GM12878 (cell line): Measurements from ENCODE around the gene KCNH4.

ENCODE experiments used
- FOXM1 ChIP-seq: IDR thresholded peaks from 2 replicates; pipeline ENCODE4 v1.6.1; 2012; ENCODE audit warnings: low read depth, mild to moderate bottlenecking, inconsistent platforms, low read length, moderate library complexity
- GABPA ChIP-seq: IDR thresholded peaks from 2 replicates; pipeline ENCODE4 v1.6.1; 2014; ENCODE audit warnings: antibody characterized with exemption, low read depth, mild to moderate bottlenecking, inconsistent platforms
- POLR2AphosphoS5 ChIP-seq: IDR thresholded peaks from 2 replicates; pipeline ENCODE4 v1.6.1; 2011; ENCODE audit warnings: mild to moderate bottlenecking, low read length, inconsistent platforms
- SMAD5 ChIP-seq: IDR thresholded peaks from 2 replicates; pipeline ENCODE4 v1.6.1; 2016; ENCODE audit warnings: antibody characterized with exemption, low read depth

DNA sequence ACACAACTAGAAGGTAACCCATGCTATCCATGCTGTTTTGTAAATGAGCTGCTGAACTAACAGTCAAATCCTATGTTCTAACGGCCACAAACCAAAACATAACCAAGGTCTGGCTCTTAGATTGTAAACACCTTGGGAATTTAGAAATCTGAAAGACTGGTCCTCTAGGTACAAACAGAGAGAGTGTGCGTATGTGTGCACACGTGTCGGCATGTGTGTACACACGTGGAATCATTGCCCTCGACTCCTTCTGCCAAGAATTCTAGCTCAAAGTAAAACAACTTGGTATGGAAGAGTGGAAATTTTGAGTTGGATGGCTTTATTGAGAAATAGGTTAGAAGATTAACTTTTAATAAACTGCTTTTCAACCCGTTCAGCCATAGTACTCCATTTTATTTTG, 31.4 kb upstream of the KCNH4 start:
- no peak for TF ChIP-seq SMAD5
- no peak for TF ChIP-seq GABPA
- TF ChIP-seq POLR2AphosphoS5 = no peak
- TF ChIP-seq FOXM1 = no peak
